ENCODE measurements around the gene SWI5. TPM values are rescaled to one million over a fixed set of nuclear protein-coding genes. Genes with fewer than 3 reads are reported as not detected.
"Not testable (repeated sequence)": the region's sequence is repeated elsewhere in the genome, so short reads cannot be mapped to it uniquely, and the experiment has no call there.

The SWI5 gene
- total and polyA plus RNA-seq, 3 experiments from 2014 or later, result 18.1 to 27.8 (median 20.9) TPM

GRCh38 chr9:128276574-128277270 lies 646 bp downstream of the SWI5 start:
- Histone ChIP-seq H3K36me3 (ENCODE audit: insufficient read depth, low read length) (peaks cover 7% of the 10 kb centered on the region), H3K9me3 (ENCODE audit: low read length) (no peaks in the 10 kb centered on the region), H3K27ac (ENCODE audit: low read depth, low read length) (peak overlapping the region; percentile 96), H3K4me1 (ENCODE audit: insufficient read depth, low read length) (peaks cover 19% of the 10 kb centered on the region), H3K4me3 (ENCODE audit: low read length) (peak overlapping the region; percentile 98), H3K27me3 (ENCODE audit: insufficient read depth, low read length, poor library complexity, severe bottlenecking) (no peaks in the 10 kb centered on the region)
- ChIA-PET CTCF (interaction anchor here (1.2 kb wide), 2 partner anchors 19 to 27 kb away, joined by 5 to 7 read pairs; no protein-coding TSS in a partner anchor), POLR2A (interaction anchor here (0.5 to 1.2 kb wide), 3 partner anchors 27 to 385 kb away, joined by 3 to 20 read pairs (median 4); partner anchors contain the start of gene URM1)
- H3K9me3 Mint-ChIP-seq, result no peaks in the 10 kb centered on the region
- H3K27ac Mint-ChIP-seq, result peak overlapping the region; percentile 94 to 99 (median 97)
- DNase-seq, result peak in 1 of 5 donors; percentile 8
- peak overlapping the region; percentile 96 to 98 (median 97) for H3K4me3 Mint-ChIP-seq
- peaks cover 0 to 30% (median 5%) of the 10 kb centered on the region in 3 donors for H3K36me3 Mint-ChIP-seq
- H3K4me1 Mint-ChIP-seq, result peaks cover 27 to 47% (median 43%) of the 10 kb centered on the region in 3 donors
- peaks cover 0 to 3% of the 10 kb centered on the region in 2 donors for H3K27me3 Mint-ChIP-seq

GRCh38 chr9:128279088-128280073 lies 3.3 kb downstream of the SWI5 start:
- H3K27me3 Mint-ChIP-seq; H3K9me3 Mint-ChIP-seq; DNase-seq; CTCF ChIA-PET; POLR2A ChIA-PET; H3K27me3 ChIP-seq (ENCODE audit: insufficient read depth, low read length, poor library complexity, severe bottlenecking); H3K36me3 ChIP-seq (ENCODE audit: insufficient read depth, low read length); H3K4me3 ChIP-seq (ENCODE audit: low read length); H3K9me3 ChIP-seq (ENCODE audit: low read length): not testable (repeated sequence)
- peak overlapping the region in 5 of 8 donors; percentile 4 to 85 (median 36) for H3K27ac Mint-ChIP-seq
- Histone ChIP-seq H3K4me1 (ENCODE audit: insufficient read depth, low read length) (peaks cover 19% of the 10 kb centered on the region), H3K27ac (ENCODE audit: low read depth, low read length) (peak overlapping the region; percentile 81)
- peaks cover 0 to 13% (median 5%) of the 10 kb centered on the region in 3 donors for H3K36me3 Mint-ChIP-seq
- H3K4me3 Mint-ChIP-seq, result peak overlapping the region in 4 of 7 donors; percentile 45 to 60 (median 50)
- peaks cover 25 to 39% (median 36%) of the 10 kb centered on the region in 3 donors for H3K4me1 Mint-ChIP-seq

DNA sequence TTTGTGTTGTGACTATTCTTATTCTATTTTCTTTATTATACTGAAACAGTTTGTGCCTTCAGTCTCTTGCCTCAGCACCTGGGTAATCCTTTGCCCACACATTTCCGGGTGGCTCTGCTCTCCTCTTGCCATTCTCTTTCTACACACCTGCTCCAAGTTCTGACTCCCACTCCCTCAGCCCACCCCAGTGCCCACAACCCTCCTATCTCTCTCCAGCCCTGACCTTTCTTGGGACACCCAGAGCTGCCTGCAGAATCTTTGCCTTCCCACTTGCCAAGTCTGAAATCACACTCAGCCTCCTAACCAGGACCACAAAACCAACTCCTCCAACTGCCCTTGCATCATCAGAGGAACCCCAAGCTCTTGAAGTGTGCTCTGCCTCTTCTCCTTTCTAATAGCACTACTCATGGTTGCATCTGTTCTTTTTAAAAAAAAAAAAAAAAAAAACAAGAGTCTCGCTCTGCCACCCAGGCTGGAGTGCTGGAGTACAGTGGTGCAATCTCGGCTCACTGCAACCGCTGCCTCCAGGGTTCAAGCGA lies 4.1 kb downstream of the SWI5 start:
- ChIA-PET CTCF (no interaction called here), POLR2A (no interaction called here)
- H3K9me3 ChIP-seq (ENCODE audit: low read length), result no peaks in the 10 kb centered on the region
- H3K27me3 ChIP-seq (ENCODE audit: insufficient read depth, low read length, poor library complexity, severe bottlenecking), result no peaks in the 10 kb centered on the region
- Mint-ChIP-seq H3K4me3 (peak overlapping the region in 1 of 7 donors; percentile 28), H3K4me1 (peaks cover 20 to 31% (median 28%) of the 10 kb centered on the region in 3 donors), H3K27ac (peak overlapping the region in 5 of 8 donors; percentile 19 to 94 (median 66)), H3K27me3 (peaks cover 0 to 3% of the 10 kb centered on the region in 2 donors), H3K36me3 (peaks cover 0 to 14% (median 5%) of the 10 kb centered on the region in 3 donors), H3K9me3 (no peaks in the 10 kb centered on the region)
- H3K4me3 ChIP-seq (ENCODE audit: low read length), result no peak overlapping the region
- peaks cover 12% of the 10 kb centered on the region for H3K4me1 ChIP-seq (ENCODE audit: insufficient read depth, low read length)
- no peaks in the 10 kb centered on the region for H3K36me3 ChIP-seq (ENCODE audit: insufficient read depth, low read length)
- DNase-seq, result no peak
- H3K27ac ChIP-seq (ENCODE audit: low read depth, low read length), result peak overlapping the region; percentile 81

DNA sequence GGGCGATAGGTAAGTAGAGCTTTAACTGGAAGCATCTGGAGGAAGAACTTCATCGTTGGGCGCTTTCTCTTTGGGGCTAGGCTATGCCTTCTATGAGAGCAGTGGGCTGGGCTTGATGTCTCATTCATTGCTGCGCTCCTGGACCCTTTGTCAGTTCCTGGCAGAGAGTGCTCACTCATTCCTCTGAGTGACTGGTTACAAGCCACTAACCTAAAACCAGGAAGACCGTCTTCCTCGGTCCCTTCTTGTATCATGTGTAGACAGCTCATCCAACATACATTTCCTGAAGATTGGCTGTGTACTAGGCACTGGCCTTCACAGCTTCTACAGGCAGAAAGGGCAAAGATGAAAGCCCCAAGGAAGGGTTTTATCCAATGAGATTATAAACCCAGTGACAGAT lies 6.4 kb downstream of the SWI5 start:
- Mint-ChIP-seq H3K36me3 (peaks cover 3 to 19% (median 5%) of the 10 kb centered on the region in 3 donors), H3K4me1 (peaks cover 6 to 13% (median 10%) of the 10 kb centered on the region in 3 donors), H3K27me3 (no peaks in the 10 kb centered on the region), H3K4me3 (peak overlapping the region in 1 of 7 donors; percentile 45), H3K27ac (no peak overlapping the region), H3K9me3 (no peaks in the 10 kb centered on the region)
- no peaks in the 10 kb centered on the region for H3K4me1 ChIP-seq (ENCODE audit: insufficient read depth, low read length)
- ChIA-PET POLR2A (interaction anchor here (0.7 kb wide), 1 partner anchor 531 kb away, joined by 3 read pairs; no protein-coding TSS in a partner anchor), CTCF (no interaction called here)
- no peak overlapping the region for H3K27ac ChIP-seq (ENCODE audit: low read depth, low read length)
- H3K4me3 ChIP-seq (ENCODE audit: low read length), result no peak overlapping the region
- no peaks in the 10 kb centered on the region for H3K9me3 ChIP-seq (ENCODE audit: low read length)
- H3K27me3 ChIP-seq (ENCODE audit: insufficient read depth, low read length, poor library complexity, severe bottlenecking), result no peaks in the 10 kb centered on the region
- no peak for DNase-seq
- peaks cover 13% of the 10 kb centered on the region for H3K36me3 ChIP-seq (ENCODE audit: insufficient read depth, low read length)

DNA sequence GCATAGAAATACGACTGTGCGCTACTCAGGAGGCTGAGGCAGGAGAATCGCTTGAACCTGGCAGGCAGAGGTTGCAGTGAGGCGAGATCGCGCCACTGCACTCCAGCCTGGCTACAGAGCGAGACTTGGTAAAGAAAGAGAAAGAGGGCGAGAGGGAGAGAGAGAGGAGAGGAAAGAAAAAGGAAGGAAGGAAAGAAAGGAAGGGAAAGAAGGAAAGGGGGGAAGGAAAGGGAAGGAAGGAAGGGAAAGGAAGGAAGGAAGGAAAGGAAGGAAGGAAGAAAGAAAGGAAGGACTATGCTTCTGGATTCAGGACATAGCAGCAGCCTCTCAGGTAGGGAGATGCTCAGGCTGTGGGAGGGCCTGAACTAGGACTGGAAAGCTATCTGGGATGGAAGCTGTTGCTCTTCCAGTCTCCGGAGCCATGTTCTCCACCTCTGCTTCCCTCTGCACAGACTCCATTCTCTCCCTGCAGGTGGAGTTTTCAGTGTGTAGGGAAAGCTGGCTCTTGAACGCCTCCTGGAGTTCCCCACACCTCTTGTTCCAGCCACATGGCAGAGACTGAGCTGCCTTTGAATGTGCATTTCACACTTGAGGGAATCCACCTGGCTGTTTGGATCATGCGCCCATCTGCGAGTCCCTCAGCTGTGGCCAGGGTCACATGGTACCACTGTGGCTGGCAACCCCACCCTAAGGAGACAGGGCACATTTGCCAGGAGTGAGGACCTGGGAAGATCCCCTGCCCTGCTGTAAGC lies 9.1 kb downstream of the SWI5 start:
- Histone ChIP-seq H3K27ac (ENCODE audit: low read depth, low read length) (no peak overlapping the region), H3K4me3 (ENCODE audit: low read length) (no peak overlapping the region), H3K4me1 (ENCODE audit: insufficient read depth, low read length) (no peaks in the 10 kb centered on the region), H3K9me3 (ENCODE audit: low read length) (no peaks in the 10 kb centered on the region), H3K27me3 (ENCODE audit: insufficient read depth, low read length, poor library complexity, severe bottlenecking) (no peaks in the 10 kb centered on the region), H3K36me3 (ENCODE audit: insufficient read depth, low read length) (peaks cover 13% of the 10 kb centered on the region)
- Mint-ChIP-seq H3K27me3 (no peaks in the 10 kb centered on the region), H3K9me3 (no peaks in the 10 kb centered on the region), H3K4me1 (peaks cover 0 to under 1% (median under 1%) of the 10 kb centered on the region in 3 donors), H3K4me3 (no peak overlapping the region), H3K27ac (peak overlapping the region in 2 of 8 donors; percentile 11 to 62), H3K36me3 (peaks cover 3 to 32% (median 6%) of the 10 kb centered on the region in 3 donors)
- POLR2A ChIA-PET, result no interaction called here
- no peak for DNase-seq
- CTCF ChIA-PET, result no interaction called here

DNA sequence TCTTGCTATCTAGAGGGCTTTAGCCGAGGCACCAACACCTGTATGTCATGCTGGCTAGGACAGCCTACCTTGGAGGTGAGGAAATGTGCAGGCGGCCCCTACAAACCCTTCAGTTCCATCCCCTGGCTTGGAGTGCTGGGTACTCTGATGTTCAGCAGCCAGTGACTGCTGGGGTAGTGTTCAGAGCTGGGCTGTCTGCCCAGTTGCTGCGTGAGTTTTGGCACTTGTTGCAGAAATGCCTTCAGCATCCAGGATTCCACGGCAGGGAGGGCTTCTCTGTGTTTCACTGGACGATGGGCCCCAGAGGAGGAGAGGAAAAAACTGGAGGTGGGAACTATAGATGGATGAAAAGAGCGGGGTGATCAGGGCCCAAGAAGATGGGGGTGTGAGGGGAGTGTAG lies 10.4 kb downstream of the SWI5 start:
- CTCF ChIA-PET, result interaction anchor here (1.0 kb wide), 1 partner anchor 8 kb away, joined by 5 read pairs; no protein-coding TSS in a partner anchor
- Mint-ChIP-seq H3K36me3 (peaks cover 3 to 30% (median 5%) of the 10 kb centered on the region in 3 donors), H3K9me3 (no peaks in the 10 kb centered on the region), H3K27me3 (no peaks in the 10 kb centered on the region), H3K4me3 (no peak overlapping the region), H3K27ac (no peak overlapping the region), H3K4me1 (no peaks in the 10 kb centered on the region)
- H3K36me3 ChIP-seq (ENCODE audit: insufficient read depth, low read length), result peaks cover 13% of the 10 kb centered on the region
- no peaks in the 10 kb centered on the region for H3K27me3 ChIP-seq (ENCODE audit: insufficient read depth, low read length, poor library complexity, severe bottlenecking)
- no peak overlapping the region for H3K27ac ChIP-seq (ENCODE audit: low read depth, low read length)
- H3K4me3 ChIP-seq (ENCODE audit: low read length), result no peak overlapping the region
- no peak for DNase-seq
- POLR2A ChIA-PET, result no interaction called here
- H3K9me3 ChIP-seq (ENCODE audit: low read length), result no peaks in the 10 kb centered on the region
- H3K4me1 ChIP-seq (ENCODE audit: insufficient read depth, low read length), result no peaks in the 10 kb centered on the region

GRCh38 chr9:128288273-128289004 lies 12.4 kb downstream of the SWI5 start:
- POLR2A ChIA-PET, result no interaction called here
- DNase-seq, result no peak
- Mint-ChIP-seq H3K36me3 (peaks cover 3 to 31% (median 4%) of the 10 kb centered on the region in 3 donors), H3K4me3 (no peak overlapping the region), H3K27ac (no peak overlapping the region), H3K4me1 (no peaks in the 10 kb centered on the region), H3K27me3 (no peaks in the 10 kb centered on the region), H3K9me3 (no peaks in the 10 kb centered on the region)
- no peak overlapping the region for H3K4me3 ChIP-seq (ENCODE audit: low read length)
- H3K27ac ChIP-seq (ENCODE audit: low read depth, low read length), result no peak overlapping the region
- CTCF ChIA-PET, result interaction anchor here (1.2 kb wide), 1 partner anchor 38 kb away, joined by 3 read pairs; no protein-coding TSS in a partner anchor
- peaks cover 13% of the 10 kb centered on the region for H3K36me3 ChIP-seq (ENCODE audit: insufficient read depth, low read length)
- no peaks in the 10 kb centered on the region for H3K27me3 ChIP-seq (ENCODE audit: insufficient read depth, low read length, poor library complexity, severe bottlenecking)
- H3K9me3 ChIP-seq (ENCODE audit: low read length), result no peaks in the 10 kb centered on the region
- no peaks in the 10 kb centered on the region for H3K4me1 ChIP-seq (ENCODE audit: insufficient read depth, low read length)
